ENCODE data around the gene ADRB2. TPM values are rescaled to one million over a fixed set of nuclear protein-coding genes. Genes with fewer than 3 reads are reported as not detected.

ADRB2 gene
- total RNA-seq, 4 donors from 2014 or later = 1.00 to 3.5 (median 1.7) TPM

- in situ Hi-C loops (cut with MboI; ENCODE audit: low pct_ligation_motif_present in 1 of 4, low pct_unique_long_range_greater_than_20kb in 1 of 4, low sequenced_read_pairs in 3 of 4) = no loop called here
- no peak overlapping the region for H3K4me3 ChIP-seq
These were observed 8.3 kb downstream of the ADRB2 start for GRCh38 chr5:148834689-148835088.

GRCh38 chr5:148836272-148837250 lies 10.2 kb downstream of the ADRB2 start:
- WGBS, 2 donors (ENCODE audit: low coverage in 1 of 2) = 72 to 85% methylated on average over 9 to 11 of the region's 11 CpGs
- intact Hi-C loops (cut with DNase I; ENCODE audit: low total_unique reads) = no loop called here
- Histone ChIP-seq H3K27me3 (no peaks in the 10 kb centered on the region), H3K27ac (no peak overlapping the region), H3K36me3 (no peaks in the 10 kb centered on the region), H3K4me3 (no peak overlapping the region), H3K9me3 (no peaks in the 10 kb centered on the region), H3K4me1 (peaks cover 0 to 11% (median 0%) of the 10 kb centered on the region in 4 donors)
- DNase-seq = no peak
- in situ Hi-C loops (cut with MboI; ENCODE audit: low pct_ligation_motif_present in 1 of 4, low pct_unique_long_range_greater_than_20kb in 1 of 4, low sequenced_read_pairs in 3 of 4) = no loop called here
- no peak for TF ChIP-seq POLR2AphosphoS5 (IDR thresholded peaks at IDR 0.05)

More at GRCh38 chr5:148834689-148835088, 8.3 kb downstream of the ADRB2 start:
- peaks cover 0 to 14% (median 2%) of the 10 kb centered on the region in 4 donors for H3K4me1 ChIP-seq
- intact Hi-C loops (cut with DNase I; ENCODE audit: low total_unique reads) = no loop called here
- no peak for DNase-seq
- H3K27me3 ChIP-seq = no peaks in the 10 kb centered on the region
- 75 to 82% methylated on average over 3 to 4 of the region's 4 CpGs for WGBS, 2 donors (ENCODE audit: low coverage in 1 of 2)
- TF ChIP-seq EP300 (IDR thresholded peaks at IDR 0.05; ENCODE audit: low read depth) (no peak), POLR2AphosphoS5 (IDR thresholded peaks at IDR 0.05) (no peak), CTCF (IDR thresholded peaks at IDR 0.05) (no peak), POLR2A (IDR thresholded peaks at IDR 0.05) (no peak)
- no peaks in the 10 kb centered on the region for H3K9me3 ChIP-seq
- no peaks in the 10 kb centered on the region for H3K36me3 ChIP-seq
- H3K27ac ChIP-seq = peak overlapping the region in 1 of 4 donors; percentile 10

- Histone ChIP-seq H3K4me1 (peaks cover 0 to 9% (median 0%) of the 10 kb centered on the region in 4 donors), H3K36me3 (no peaks in the 10 kb centered on the region), H3K27me3 (no peaks in the 10 kb centered on the region), H3K4me3 (no peak overlapping the region), H3K9me3 (no peaks in the 10 kb centered on the region), H3K27ac (no peak overlapping the region)
- no peak for DNase-seq
- in situ Hi-C loops (cut with MboI; ENCODE audit: low pct_ligation_motif_present in 1 of 4, low pct_unique_long_range_greater_than_20kb in 1 of 4, low sequenced_read_pairs in 3 of 4) = no loop called here
- WGBS, 2 donors (ENCODE audit: low coverage in 1 of 2) = 87 to 88% methylated on average over 3 of the region's 3 CpGs
- intact Hi-C loops (cut with DNase I; ENCODE audit: low total_unique reads) = no loop called here
- TF ChIP-seq POLR2A (IDR thresholded peaks at IDR 0.05) (no peak), EP300 (IDR thresholded peaks at IDR 0.05; ENCODE audit: low read depth) (no peak), POLR2AphosphoS5 (IDR thresholded peaks at IDR 0.05) (no peak)
These were observed 11.0 kb downstream of the ADRB2 start for GRCh38 chr5:148837383-148837782.

GRCh38 chr5:148838357-148838756 lies 11.9 kb downstream of the ADRB2 start:
- WGBS, 2 donors (ENCODE audit: low coverage in 1 of 2) = 100% methylated on average over 1 of the region's 1 CpG; no CpG with 5 or more reads in 1 of the 2 donors
- Histone ChIP-seq H3K9me3 (no peaks in the 10 kb centered on the region), H3K27me3 (no peaks in the 10 kb centered on the region), H3K4me1 (peaks cover 0 to 6% (median 0%) of the 10 kb centered on the region in 4 donors), H3K27ac (no peak overlapping the region), H3K36me3 (no peaks in the 10 kb centered on the region), H3K4me3 (no peak overlapping the region)
- DNase-seq = no peak
- intact Hi-C loops (cut with DNase I; ENCODE audit: low total_unique reads) = no loop called here
- TF ChIP-seq EP300 (IDR thresholded peaks at IDR 0.05; ENCODE audit: low read depth) (no peak), POLR2A (IDR thresholded peaks at IDR 0.05) (no peak)
- in situ Hi-C loops (cut with MboI; ENCODE audit: low pct_ligation_motif_present in 1 of 4, low pct_unique_long_range_greater_than_20kb in 1 of 4, low sequenced_read_pairs in 3 of 4) = no loop called here

GRCh38 chr5:148839960-148840359 lies 13.5 kb downstream of the ADRB2 start:
- Histone ChIP-seq H3K9me3 (no peaks in the 10 kb centered on the region), H3K4me1 (peaks cover 0 to 4% (median 0%) of the 10 kb centered on the region in 4 donors), H3K27ac (no peak overlapping the region), H3K4me3 (no peak overlapping the region), H3K36me3 (no peaks in the 10 kb centered on the region), H3K27me3 (no peaks in the 10 kb centered on the region)
- intact Hi-C loops (cut with DNase I; ENCODE audit: low total_unique reads) = no loop called here
- 96 to 100% methylated on average over 1 to 4 of the region's 4 CpGs for WGBS, 2 donors (ENCODE audit: low coverage in 1 of 2)
- no peak for DNase-seq
- in situ Hi-C loops (cut with MboI; ENCODE audit: low pct_ligation_motif_present in 1 of 4, low pct_unique_long_range_greater_than_20kb in 1 of 4, low sequenced_read_pairs in 3 of 4) = no loop called here
- TF ChIP-seq CTCF (IDR thresholded peaks at IDR 0.05) (no peak), POLR2AphosphoS5 (IDR thresholded peaks at IDR 0.05) (no peak), EP300 (IDR thresholded peaks at IDR 0.05; ENCODE audit: low read depth) (no peak), POLR2A (IDR thresholded peaks at IDR 0.05) (no peak)
